ENCODE measurements around the gene RAPGEF4. TPM values are rescaled to one million over a fixed set of nuclear protein-coding genes. Genes with fewer than 3 reads are reported as not detected.

RAPGEF4 gene
- polyA plus RNA-seq, 1 experiment, result 0.60 TPM

DNA sequence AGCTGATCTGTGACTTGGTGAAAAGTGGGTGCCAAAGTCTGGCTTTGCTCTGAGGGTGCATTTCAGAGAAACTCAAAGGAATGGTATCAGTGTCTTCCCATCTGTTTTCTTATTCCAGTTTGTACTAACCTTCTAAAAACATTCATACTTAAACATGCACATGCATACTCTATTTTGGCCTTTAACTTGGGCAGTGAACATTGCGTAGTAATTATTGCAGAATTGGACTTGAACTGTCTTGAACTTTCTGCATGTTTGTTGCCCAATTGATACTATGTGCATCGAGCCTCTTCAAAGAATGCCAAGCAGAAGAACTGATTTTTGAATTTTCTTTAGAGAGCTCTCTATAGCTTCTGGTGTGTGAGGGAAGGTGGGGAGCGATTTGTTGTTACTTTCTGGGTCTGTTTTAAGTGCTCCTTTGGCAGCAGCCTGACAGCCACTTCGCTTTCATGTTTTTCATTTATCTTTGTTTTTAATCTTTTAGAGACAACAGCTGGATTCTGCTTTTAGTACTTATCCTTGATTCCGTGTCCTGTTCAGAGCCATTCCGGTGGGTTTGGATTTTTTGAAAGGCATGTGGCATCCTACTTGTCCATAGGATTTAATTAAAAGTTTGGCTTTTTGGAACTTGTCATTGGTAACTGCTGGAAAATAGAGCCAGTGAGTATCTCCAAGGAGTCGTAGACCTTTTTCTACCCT is 159.2 kb downstream of the RAPGEF4 start:
- no peak overlapping the region for H3K4me3 ChIP-seq (ENCODE audit: low read depth, low read length)
- CTCF ChIA-PET, result no interaction called here
- no peak for TF ChIP-seq CTCF (IDR thresholded peaks at IDR 0.05; ENCODE audit: insufficient read depth, low read depth, low read length)
- no peak for DNase-seq (ENCODE audit: low read depth)
- POLR2A ChIA-PET, result no interaction called here
- H3K27me3 ChIP-seq (ENCODE audit: control insufficient read depth, insufficient read depth, low read length), result peaks cover 12% of the 10 kb centered on the region
- H3K36me3 ChIP-seq (ENCODE audit: control insufficient read depth, insufficient read depth, low read length), result no peaks in the 10 kb centered on the region

GRCh38 chr2:172896661-172897081 is 161.0 kb downstream of the RAPGEF4 start:
- Histone ChIP-seq H3K4me3 (ENCODE audit: low read depth, low read length) (no peak overlapping the region), H3K27me3 (ENCODE audit: control insufficient read depth, insufficient read depth, low read length) (peaks cover 13% of the 10 kb centered on the region), H3K36me3 (ENCODE audit: control insufficient read depth, insufficient read depth, low read length) (no peaks in the 10 kb centered on the region)
- ChIA-PET CTCF (interaction anchor here (0.7 kb wide), 1 partner anchor 1026 kb away, joined by 3 read pairs; no protein-coding TSS in a partner anchor), POLR2A (interaction anchor here (0.7 kb wide), 1 partner anchor 788 kb away, joined by 27 read pairs; no protein-coding TSS in a partner anchor)
- DNase-seq (ENCODE audit: low read depth), result no peak
- TF ChIP-seq CTCF (IDR thresholded peaks at IDR 0.05; ENCODE audit: insufficient read depth, low read depth, low read length), result no peak

DNA sequence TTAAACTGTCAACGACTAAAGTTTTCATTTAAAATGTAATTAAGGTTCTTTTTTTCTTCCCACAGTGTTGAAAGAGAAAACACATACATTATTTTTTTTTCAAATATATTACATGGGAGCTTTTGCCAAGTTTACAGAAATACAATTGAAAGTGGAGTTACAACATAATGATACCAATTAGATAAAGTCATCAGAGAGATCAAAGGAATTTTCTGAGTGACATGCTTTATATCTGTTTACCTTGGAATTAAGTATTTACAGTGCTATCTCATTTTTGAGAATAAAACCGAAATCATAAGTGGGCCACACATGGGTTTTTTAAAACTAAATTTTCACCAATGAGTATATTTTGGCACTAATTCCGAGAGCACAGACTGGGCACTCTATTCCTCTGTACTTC is 165.2 kb downstream of the RAPGEF4 start:
- POLR2A ChIA-PET, result no interaction called here
- TF ChIP-seq CTCF (IDR thresholded peaks at IDR 0.05; ENCODE audit: insufficient read depth, low read depth, low read length), result no peak
- CTCF ChIA-PET, result interaction anchor here (1.2 kb wide), 1 partner anchor 9 kb away, joined by 3 read pairs; no protein-coding TSS in a partner anchor
- no peak for DNase-seq (ENCODE audit: low read depth)
- Histone ChIP-seq H3K4me3 (ENCODE audit: low read depth, low read length) (no peak overlapping the region), H3K27me3 (ENCODE audit: control insufficient read depth, insufficient read depth, low read length) (peaks cover 6% of the 10 kb centered on the region), H3K36me3 (ENCODE audit: control insufficient read depth, insufficient read depth, low read length) (no peaks in the 10 kb centered on the region)

DNA sequence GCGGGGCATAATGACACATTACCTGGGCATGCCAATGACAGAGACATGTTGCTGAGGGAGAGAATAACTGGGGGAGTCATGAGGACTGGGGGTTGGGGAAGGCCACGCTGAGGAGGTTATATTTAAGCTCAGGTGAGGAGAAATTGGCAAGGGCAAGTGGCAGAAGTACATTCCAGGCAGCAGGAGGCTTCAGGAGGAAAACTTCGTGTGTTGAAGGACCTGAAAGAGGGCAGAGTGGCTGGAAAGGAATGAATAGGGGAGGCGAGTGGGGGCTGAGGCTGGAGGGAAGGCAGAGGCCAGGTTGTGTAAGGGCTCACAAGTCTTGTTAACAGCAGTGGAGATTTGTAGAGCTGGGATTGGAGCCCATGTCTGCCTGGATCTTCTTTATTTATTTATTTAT is 166.3 kb downstream of the RAPGEF4 start:
- no peak for DNase-seq (ENCODE audit: low read depth)
- TF ChIP-seq CTCF (IDR thresholded peaks at IDR 0.05; ENCODE audit: insufficient read depth, low read depth, low read length), result no peak
- ChIA-PET CTCF (interaction anchor here (1.2 kb wide), 1 partner anchor 10 kb away, joined by 3 read pairs; no protein-coding TSS in a partner anchor), POLR2A (no interaction called here)
- peaks cover 6% of the 10 kb centered on the region for H3K27me3 ChIP-seq (ENCODE audit: control insufficient read depth, insufficient read depth, low read length)
- H3K4me3 ChIP-seq (ENCODE audit: low read depth, low read length), result no peak overlapping the region
- no peaks in the 10 kb centered on the region for H3K36me3 ChIP-seq (ENCODE audit: control insufficient read depth, insufficient read depth, low read length)

- DNase-seq (ENCODE audit: low read depth), result no peak
- ChIA-PET CTCF (no interaction called here), POLR2A (no interaction called here)
Measured at GRCh38 chr2:172904236-172904635, 168.6 kb downstream of the RAPGEF4 start.

More at GRCh38 chr2:172904236-172904635, 168.6 kb downstream of the RAPGEF4 start:
- H3K4me3 ChIP-seq (ENCODE audit: low read depth, low read length), result no peak overlapping the region
- no peak for TF ChIP-seq CTCF (IDR thresholded peaks at IDR 0.05; ENCODE audit: insufficient read depth, low read depth, low read length)
- H3K36me3 ChIP-seq (ENCODE audit: control insufficient read depth, insufficient read depth, low read length), result no peaks in the 10 kb centered on the region
- H3K27me3 ChIP-seq (ENCODE audit: control insufficient read depth, insufficient read depth, low read length), result peaks cover 4% of the 10 kb centered on the region
